HEK293 (cell line): Measurements from ENCODE around the gene IRAK1BP1.

Experiments
- GLI4 ChIP-seq: fragments of 450-650 bp; formaldehyde crosslinking; IDR thresholded peaks from 2 replicates; pipeline ENCODE4 v1.5.1; 2016; ENCODE audit warnings: missing biosample characterization, missing genetic modification characterization
- HOXC10 ChIP-seq: sonication (generic); formaldehyde crosslinking; IDR thresholded peaks from 2 replicates; pipeline ENCODE4 v1.8.1; 2023; ENCODE audit warnings: mild to moderate bottlenecking, missing genetic modification reagents
- KLF16 ChIP-seq: fragments of 450-650 bp; formaldehyde crosslinking; IDR thresholded peaks from 2 replicates; pipeline ENCODE4 v1.5.1; 2017; ENCODE audit warnings: missing biosample characterization, missing genetic modification characterization
- KLF7 ChIP-seq: fragments of 450-650 bp; formaldehyde crosslinking; IDR thresholded peaks from 2 replicates; pipeline ENCODE4 v1.5.1; 2016; ENCODE audit warnings: missing biosample characterization, missing genetic modification characterization, borderline replicate concordance
- MYNN ChIP-seq: fragments of 450-650 bp; formaldehyde crosslinking; IDR thresholded peaks from 2 replicates; pipeline ENCODE4 v1.5.1; 2016; ENCODE audit warnings: missing biosample characterization, missing genetic modification characterization, borderline replicate concordance
- MZF1 ChIP-seq: fragments of 450-650 bp; formaldehyde crosslinking; IDR thresholded peaks from 2 replicates; pipeline ENCODE4 v1.5.1; 2017; ENCODE audit warnings: missing biosample characterization, missing genetic modification characterization, borderline replicate concordance
- OVOL3 ChIP-seq: fragments of 450-650 bp; formaldehyde crosslinking; IDR thresholded peaks from 2 replicates; pipeline ENCODE4 v1.5.1; 2016; ENCODE audit warnings: missing biosample characterization, missing genetic modification characterization
- PRDM1 ChIP-seq: fragments of 450-650 bp; formaldehyde crosslinking; IDR thresholded peaks from 2 replicates; pipeline ENCODE4; 2016; ENCODE audit warnings: missing biosample characterization, missing genetic modification characterization
- ZFP69B ChIP-seq: fragments of 450-650 bp; formaldehyde crosslinking; IDR thresholded peaks from 2 replicates; pipeline ENCODE4 v1.5.1; 2016; ENCODE audit warnings: missing biosample characterization, missing genetic modification characterization
- ZIC2 ChIP-seq: fragments of 450-650 bp; formaldehyde crosslinking; IDR thresholded peaks from 2 replicates; pipeline ENCODE4 v1.5.1; 2016; ENCODE audit warnings: missing biosample characterization, missing genetic modification characterization
- ZNF10 ChIP-seq: fragments of 450-650 bp; formaldehyde crosslinking; IDR thresholded peaks from 2 replicates; pipeline ENCODE4 v1.5.1; 2017; ENCODE audit warnings: missing biosample characterization, missing genetic modification characterization
- ZNF169 ChIP-seq: fragments of 450-650 bp; formaldehyde crosslinking; IDR thresholded peaks from 2 replicates; pipeline ENCODE4 v1.5.1; 2016; ENCODE audit warnings: missing biosample characterization, missing genetic modification characterization
- ZNF223 ChIP-seq: fragments of 450-650 bp; formaldehyde crosslinking; IDR thresholded peaks from 2 replicates; pipeline ENCODE4 v1.5.1; 2016; ENCODE audit warnings: missing biosample characterization, missing genetic modification characterization
- ZNF23 ChIP-seq: fragments of 450-650 bp; formaldehyde crosslinking; IDR thresholded peaks from 2 replicates; pipeline ENCODE4 v1.5.1; 2016; ENCODE audit warnings: missing biosample characterization, missing genetic modification characterization, borderline replicate concordance
- ZNF292 ChIP-seq: fragments of 450-650 bp; formaldehyde crosslinking; IDR thresholded peaks from 2 replicates; pipeline ENCODE4 v1.5.1; 2016; ENCODE audit warnings: low read depth, missing biosample characterization, missing genetic modification characterization, borderline replicate concordance
- ZNF394 ChIP-seq: fragments of 450-650 bp; formaldehyde crosslinking; IDR thresholded peaks from 2 replicates; pipeline ENCODE4 v1.5.1; 2016; ENCODE audit warnings: missing biosample characterization, missing genetic modification characterization, mild to moderate bottlenecking, moderate library complexity, borderline replicate concordance
- ZNF423 ChIP-seq: fragments of 450-650 bp; formaldehyde crosslinking; IDR thresholded peaks from 2 replicates; pipeline ENCODE4 v1.5.1; 2016; ENCODE audit warnings: missing biosample characterization, missing genetic modification characterization
- ZNF510 ChIP-seq: fragments of 450-650 bp; formaldehyde crosslinking; IDR thresholded peaks from 2 replicates; pipeline ENCODE4 v1.5.1; 2018; ENCODE audit warnings: mild to moderate bottlenecking, missing genetic modification characterization, missing biosample characterization; ENCODE audit not compliant: insufficient replicate concordance
- ZNF544 ChIP-seq: fragments of 450-650 bp; formaldehyde crosslinking; IDR thresholded peaks from 2 replicates; pipeline ENCODE4 v1.5.0; 2017; ENCODE audit warnings: missing biosample characterization, missing genetic modification characterization
- ZNF747 ChIP-seq: fragments of 450-650 bp; formaldehyde crosslinking; IDR thresholded peaks from 2 replicates; pipeline ENCODE4 v1.5.1; 2016; ENCODE audit warnings: missing biosample characterization, missing genetic modification characterization
- TF ChIP-seq, protein P1 (sequence below): fragments of 450-650 bp; formaldehyde crosslinking; optimal IDR thresholded peaks from 2 replicates; pipeline ENCODE3; 2016; ENCODE audit warnings: missing biosample characterization, mild to moderate bottlenecking, missing genetic modification characterization
- TF ChIP-seq, protein P2 (sequence below): fragments of 450-650 bp; formaldehyde crosslinking; IDR thresholded peaks from 2 replicates; pipeline ENCODE4 v1.5.1; 2016; ENCODE audit warnings: missing biosample characterization, missing genetic modification characterization
- TF ChIP-seq, protein P3 (sequence below): fragments of 450-650 bp; formaldehyde crosslinking; IDR thresholded peaks from 2 replicates; pipeline ENCODE4 v1.5.1; 2017; ENCODE audit warnings: missing biosample characterization, missing genetic modification characterization
- TF ChIP-seq, protein P4 (sequence below): fragments of 450-650 bp; formaldehyde crosslinking; IDR thresholded peaks from 2 replicates; pipeline ENCODE4 v1.5.1; 2016; ENCODE audit warnings: missing biosample characterization, missing genetic modification characterization
- TF ChIP-seq, protein P5 (sequence below): fragments of 450-650 bp; formaldehyde crosslinking; IDR thresholded peaks from 2 replicates; pipeline ENCODE4 v1.5.1; 2016; ENCODE audit warnings: missing biosample characterization, missing genetic modification characterization, low read depth
- TF ChIP-seq, protein P6 (sequence below): fragments of 450-650 bp; IDR thresholded peaks from 2 replicates; pipeline ENCODE4 v1.5.1; 2018; ENCODE audit warnings: missing biosample characterization, missing genetic modification characterization
- TF ChIP-seq, protein P7 (sequence below): fragments of 450-650 bp; formaldehyde crosslinking; IDR thresholded peaks from 2 replicates; pipeline ENCODE4 v1.5.1; 2016; ENCODE audit warnings: missing biosample characterization, missing genetic modification characterization
- TF ChIP-seq, protein P8 (sequence below): fragments of 450-650 bp; formaldehyde crosslinking; IDR thresholded peaks from 2 replicates; pipeline ENCODE4 v1.5.1; 2016; ENCODE audit warnings: missing biosample characterization, missing genetic modification characterization

IRAK1BP1 gene

DNA sequence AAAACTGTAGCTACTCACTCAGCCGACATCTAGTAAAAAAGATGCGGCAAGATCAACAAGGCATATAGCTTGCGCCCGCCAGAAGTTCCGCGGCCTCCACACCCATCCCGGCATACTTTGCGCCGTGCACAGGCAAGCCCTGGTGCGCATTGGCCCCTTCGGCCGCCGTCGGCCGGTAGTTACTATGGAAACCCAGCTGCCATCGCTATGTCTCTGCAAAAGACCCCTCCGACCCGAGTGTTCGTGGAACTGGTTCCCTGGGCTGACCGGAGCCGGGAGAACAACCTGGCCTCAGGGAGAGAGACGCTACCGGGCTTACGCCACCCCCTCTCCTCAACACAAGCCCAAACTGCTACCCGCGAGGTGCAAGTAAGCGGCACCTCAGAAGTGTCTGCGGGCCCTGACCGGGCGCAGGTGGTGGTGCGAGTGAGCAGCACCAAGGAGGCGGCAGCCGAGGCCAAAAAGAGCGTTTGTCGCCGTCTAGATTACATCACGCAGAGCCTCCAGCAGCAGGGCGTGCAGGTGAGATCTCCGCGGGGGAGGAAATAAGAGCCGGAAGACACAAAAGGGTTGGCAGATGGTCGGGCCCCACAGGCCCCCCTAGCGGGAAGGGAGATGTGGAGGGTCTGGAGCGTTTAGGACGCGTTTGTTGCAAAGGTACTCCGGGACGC is at the start of gene IRAK1BP1 (continued):
- TF ChIP-seq, protein P1, sequence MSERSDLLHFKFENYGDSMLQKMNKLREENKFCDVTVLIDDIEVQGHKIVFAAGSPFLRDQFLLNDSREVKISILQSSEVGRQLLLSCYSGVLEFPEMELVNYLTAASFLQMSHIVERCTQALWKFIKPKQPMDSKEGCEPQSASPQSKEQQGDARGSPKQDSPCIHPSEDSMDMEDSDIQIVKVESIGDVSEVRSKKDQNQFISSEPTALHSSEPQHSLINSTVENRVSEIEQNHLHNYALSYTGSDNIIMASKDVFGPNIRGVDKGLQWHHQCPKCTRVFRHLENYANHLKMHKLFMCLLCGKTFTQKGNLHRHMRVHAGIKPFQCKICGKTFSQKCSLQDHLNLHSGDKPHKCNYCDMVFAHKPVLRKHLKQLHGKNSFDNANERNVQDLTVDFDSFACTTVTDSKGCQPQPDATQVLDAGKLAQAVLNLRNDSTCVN: peak; percentile 58
- no peak for TF ChIP-seq PRDM1 (tag by site-specific recombination)
- no peak for TF ChIP-seq ZNF23 (tag by site-specific recombination)
- no peak for TF ChIP-seq KLF7 (tag by site-specific recombination)
- TF ChIP-seq ZNF292: no peak
- TF ChIP-seq ZNF423 (tag by site-specific recombination): peak; percentile 66; the same call in 1 of the 2 replicates
- TF ChIP-seq, protein P2, sequence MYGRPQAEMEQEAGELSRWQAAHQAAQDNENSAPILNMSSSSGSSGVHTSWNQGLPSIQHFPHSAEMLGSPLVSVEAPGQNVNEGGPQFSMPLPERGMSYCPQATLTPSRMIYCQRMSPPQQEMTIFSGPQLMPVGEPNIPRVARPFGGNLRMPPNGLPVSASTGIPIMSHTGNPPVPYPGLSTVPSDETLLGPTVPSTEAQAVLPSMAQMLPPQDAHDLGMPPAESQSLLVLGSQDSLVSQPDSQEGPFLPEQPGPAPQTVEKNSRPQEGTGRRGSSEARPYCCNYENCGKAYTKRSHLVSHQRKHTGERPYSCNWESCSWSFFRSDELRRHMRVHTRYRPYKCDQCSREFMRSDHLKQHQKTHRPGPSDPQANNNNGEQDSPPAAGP: peak; percentile 64; the same call in 1 of the 2 replicates
- TF ChIP-seq, protein P3, sequence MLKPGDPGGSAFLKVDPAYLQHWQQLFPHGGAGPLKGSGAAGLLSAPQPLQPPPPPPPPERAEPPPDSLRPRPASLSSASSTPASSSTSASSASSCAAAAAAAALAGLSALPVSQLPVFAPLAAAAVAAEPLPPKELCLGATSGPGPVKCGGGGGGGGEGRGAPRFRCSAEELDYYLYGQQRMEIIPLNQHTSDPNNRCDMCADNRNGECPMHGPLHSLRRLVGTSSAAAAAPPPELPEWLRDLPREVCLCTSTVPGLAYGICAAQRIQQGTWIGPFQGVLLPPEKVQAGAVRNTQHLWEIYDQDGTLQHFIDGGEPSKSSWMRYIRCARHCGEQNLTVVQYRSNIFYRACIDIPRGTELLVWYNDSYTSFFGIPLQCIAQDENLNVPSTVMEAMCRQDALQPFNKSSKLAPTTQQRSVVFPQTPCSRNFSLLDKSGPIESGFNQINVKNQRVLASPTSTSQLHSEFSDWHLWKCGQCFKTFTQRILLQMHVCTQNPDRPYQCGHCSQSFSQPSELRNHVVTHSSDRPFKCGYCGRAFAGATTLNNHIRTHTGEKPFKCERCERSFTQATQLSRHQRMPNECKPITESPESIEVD (tag by site-specific recombination): no peak
- no peak for TF ChIP-seq HOXC10 (CRISPR knock-in tag)
- peak; percentile 97 for TF ChIP-seq ZIC2 (tag by site-specific recombination)
- TF ChIP-seq, protein P4, sequence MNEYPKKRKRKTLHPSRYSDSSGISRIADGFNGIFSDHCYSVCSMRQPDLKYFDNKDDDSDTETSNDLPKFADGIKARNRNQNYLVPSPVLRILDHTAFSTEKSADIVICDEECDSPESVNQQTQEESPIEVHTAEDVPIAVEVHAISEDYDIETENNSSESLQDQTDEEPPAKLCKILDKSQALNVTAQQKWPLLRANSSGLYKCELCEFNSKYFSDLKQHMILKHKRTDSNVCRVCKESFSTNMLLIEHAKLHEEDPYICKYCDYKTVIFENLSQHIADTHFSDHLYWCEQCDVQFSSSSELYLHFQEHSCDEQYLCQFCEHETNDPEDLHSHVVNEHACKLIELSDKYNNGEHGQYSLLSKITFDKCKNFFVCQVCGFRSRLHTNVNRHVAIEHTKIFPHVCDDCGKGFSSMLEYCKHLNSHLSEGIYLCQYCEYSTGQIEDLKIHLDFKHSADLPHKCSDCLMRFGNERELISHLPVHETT (tag by site-specific recombination): no peak
- peak; percentile 99 for TF ChIP-seq ZFP69B (tag by site-specific recombination)
- peak; percentile 77 for TF ChIP-seq KLF16 (tag by site-specific recombination)
- TF ChIP-seq MZF1 (tag by site-specific recombination): no peak; the same call in 1 of the 2 replicates
- no peak for TF ChIP-seq ZNF747 (tag by site-specific recombination)
- TF ChIP-seq ZNF544 (tag by site-specific recombination): no peak
- peak; percentile 94 for TF ChIP-seq MYNN (tag by site-specific recombination)
- TF ChIP-seq ZNF223 (tag by site-specific recombination): no peak
- TF ChIP-seq, protein P5, sequence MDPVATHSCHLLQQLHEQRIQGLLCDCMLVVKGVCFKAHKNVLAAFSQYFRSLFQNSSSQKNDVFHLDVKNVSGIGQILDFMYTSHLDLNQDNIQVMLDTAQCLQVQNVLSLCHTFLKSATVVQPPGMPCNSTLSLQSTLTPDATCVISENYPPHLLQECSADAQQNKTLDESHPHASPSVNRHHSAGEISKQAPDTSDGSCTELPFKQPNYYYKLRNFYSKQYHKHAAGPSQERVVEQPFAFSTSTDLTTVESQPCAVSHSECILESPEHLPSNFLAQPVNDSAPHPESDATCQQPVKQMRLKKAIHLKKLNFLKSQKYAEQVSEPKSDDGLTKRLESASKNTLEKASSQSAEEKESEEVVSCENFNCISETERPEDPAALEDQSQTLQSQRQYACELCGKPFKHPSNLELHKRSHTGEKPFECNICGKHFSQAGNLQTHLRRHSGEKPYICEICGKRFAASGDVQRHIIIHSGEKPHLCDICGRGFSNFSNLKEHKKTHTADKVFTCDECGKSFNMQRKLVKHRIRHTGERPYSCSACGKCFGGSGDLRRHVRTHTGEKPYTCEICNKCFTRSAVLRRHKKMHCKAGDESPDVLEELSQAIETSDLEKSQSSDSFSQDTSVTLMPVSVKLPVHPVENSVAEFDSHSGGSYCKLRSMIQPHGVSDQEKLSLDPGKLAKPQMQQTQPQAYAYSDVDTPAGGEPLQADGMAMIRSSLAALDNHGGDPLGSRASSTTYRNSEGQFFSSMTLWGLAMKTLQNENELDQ (tag by site-specific recombination): no peak
- TF ChIP-seq, protein P6, sequence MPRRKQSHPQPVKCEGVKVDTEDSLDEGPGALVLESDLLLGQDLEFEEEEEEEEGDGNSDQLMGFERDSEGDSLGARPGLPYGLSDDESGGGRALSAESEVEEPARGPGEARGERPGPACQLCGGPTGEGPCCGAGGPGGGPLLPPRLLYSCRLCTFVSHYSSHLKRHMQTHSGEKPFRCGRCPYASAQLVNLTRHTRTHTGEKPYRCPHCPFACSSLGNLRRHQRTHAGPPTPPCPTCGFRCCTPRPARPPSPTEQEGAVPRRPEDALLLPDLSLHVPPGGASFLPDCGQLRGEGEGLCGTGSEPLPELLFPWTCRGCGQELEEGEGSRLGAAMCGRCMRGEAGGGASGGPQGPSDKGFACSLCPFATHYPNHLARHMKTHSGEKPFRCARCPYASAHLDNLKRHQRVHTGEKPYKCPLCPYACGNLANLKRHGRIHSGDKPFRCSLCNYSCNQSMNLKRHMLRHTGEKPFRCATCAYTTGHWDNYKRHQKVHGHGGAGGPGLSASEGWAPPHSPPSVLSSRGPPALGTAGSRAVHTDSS (tag by site-specific recombination): no peak
- TF ChIP-seq, protein P7, sequence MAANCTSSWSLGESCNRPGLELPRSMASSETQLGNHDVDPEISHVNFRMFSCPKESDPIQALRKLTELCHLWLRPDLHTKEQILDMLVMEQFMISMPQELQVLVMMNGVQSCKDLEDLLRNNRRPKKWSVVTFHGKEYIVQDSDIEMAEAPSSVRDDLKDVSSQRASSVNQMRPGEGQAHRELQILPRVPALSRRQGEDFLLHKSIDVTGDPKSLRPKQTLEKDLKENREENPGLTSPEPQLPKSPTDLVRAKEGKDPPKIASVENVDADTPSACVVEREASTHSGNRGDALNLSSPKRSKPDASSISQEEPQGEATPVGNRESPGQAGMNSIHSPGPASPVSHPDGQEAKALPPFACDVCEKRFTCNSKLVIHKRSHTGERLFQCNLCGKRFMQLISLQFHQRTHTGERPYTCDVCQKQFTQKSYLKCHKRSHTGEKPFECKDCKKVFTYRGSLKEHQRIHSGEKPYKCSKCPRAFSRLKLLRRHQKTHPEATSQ (tag by site-specific recombination): peak; percentile 89
- TF ChIP-seq, protein P8, sequence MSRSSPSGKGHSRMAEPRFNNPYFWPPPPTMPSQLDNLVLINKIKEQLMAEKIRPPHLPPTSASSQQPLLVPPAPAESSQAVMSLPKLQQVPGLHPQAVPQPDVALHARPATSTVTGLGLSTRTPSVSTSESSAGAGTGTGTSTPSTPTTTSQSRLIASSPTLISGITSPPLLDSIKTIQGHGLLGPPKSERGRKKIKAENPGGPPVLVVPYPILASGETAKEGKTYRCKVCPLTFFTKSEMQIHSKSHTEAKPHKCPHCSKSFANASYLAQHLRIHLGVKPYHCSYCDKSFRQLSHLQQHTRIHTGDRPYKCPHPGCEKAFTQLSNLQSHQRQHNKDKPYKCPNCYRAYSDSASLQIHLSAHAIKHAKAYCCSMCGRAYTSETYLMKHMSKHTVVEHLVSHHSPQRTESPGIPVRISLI: no peak
- no peak for TF ChIP-seq GLI4 (tag by site-specific recombination)
- TF ChIP-seq ZNF169 (tag by site-specific recombination): no peak
- TF ChIP-seq ZNF394 (tag by site-specific recombination): peak; percentile 66; the same call in 1 of the 2 replicates
- TF ChIP-seq ZNF510 (tag by site-specific recombination): no peak
- peak; percentile 43; the same call in 1 of the 2 replicates for TF ChIP-seq OVOL3
- no peak for TF ChIP-seq ZNF10 (tag by site-specific recombination)
